Sigmoid colon (tissue), 7 donors: Measurements from ENCODE around the gene SMIM35. TPM values are rescaled to one million over a fixed set of nuclear protein-coding genes. Genes with fewer than 3 reads are reported as not detected.

Source experiments
- DNase-seq: peaks from one replicate; pipeline ENCODE4 v3.0.0-alpha.2; 2019
- H3K27ac ChIP-seq, 4 donors: fragments of 200-600 bp; sonication (generic); one replicate each; pipeline ENCODE4 v1.5.1; 2016 to 2019; ENCODE audit warnings: mild to moderate bottlenecking in 1 of 4
- H3K27me3 ChIP-seq, 3 donors: fragments of 200-600 bp; sonication (generic); one replicate each; pipeline ENCODE4 v1.5.1; 2019; ENCODE audit warnings: mild to moderate bottlenecking in 1 of 3
- H3K36me3 ChIP-seq, 4 donors: fragments of 200-600 bp; sonication (generic); one replicate each; pipeline ENCODE4 v1.5.1; 2016 to 2019
- H3K4me1 ChIP-seq, 4 donors: fragments of 200-600 bp; sonication (generic); one replicate each; pipeline ENCODE4 v1.5.1; 2017 to 2019
- H3K4me3 ChIP-seq, 4 donors: fragments of 200-600 bp; sonication (generic); one replicate each; pipeline ENCODE4 v1.5.1; 2017 to 2019; ENCODE audit warnings: mild to moderate bottlenecking in 2 of 4, moderate library complexity in 1 of 4
- H3K9me3 ChIP-seq, 4 donors: fragments of 200-600 bp in 3 of 4; sonication (generic) in 3 of 4; one replicate each; pipeline versions ENCODE4 v1.5.1 to v1.6.1; 2013 to 2019
- EP300 ChIP-seq, 4 donors: sonication (generic); formaldehyde crosslinking; IDR thresholded peaks; one replicate each; pipeline ENCODE4 v1.6.1; 2017; ENCODE audit warnings: antibody characterized with exemption in 4 of 4
- POLR2A ChIP-seq, 2 donors: fragments of 450-650 bp; IDR thresholded peaks; one replicate each; pipeline ENCODE4 v1.6.1; 2016; ENCODE audit warnings: antibody characterized with exemption in 2 of 2, mild to moderate bottlenecking in 2 of 2, moderate library complexity in 2 of 2
- POLR2AphosphoS5 ChIP-seq, 4 donors: sonication (generic); formaldehyde crosslinking; IDR thresholded peaks; one replicate each; pipeline ENCODE4 v1.6.1; 2017; ENCODE audit warnings: antibody characterized with exemption in 4 of 4
- WGBS, 2 donors: extraction: QIAGEN DNeasy Blood & Tissue Kit; methylation state at CpG; one replicate each; pipeline ENCODE4 v1.1.7; 2013; 5-methylcytosine and 5-hydroxymethylcytosine counted together
- intact Hi-C: fragments of 100-400 bp; cut with DNase I; formaldehyde crosslinking; loops from one replicate; pipeline ENCODE4 v1.15.1; 2023
- polyA plus RNA-seq, 3 donors: library from polyadenylated mRNA; stranded (reverse); fragments of 200-250 nt; gene quantifications; one replicate each; pipeline ENCODE4 v1.2.3, GENCODE V29; 2013
- total RNA-seq, 4 donors: library from RNA; depleted of rRNA; stranded (reverse); fragments of >200 nt; gene quantifications; one replicate each; pipeline ENCODE4 v1.1.0, GENCODE V29; 2016
- TF ChIP-seq, protein P1 (sequence below), 4 experiments: fragments of 450-650 bp in 3 of 4; fragments of 200-600 bp in 1 of 4; IDR thresholded peaks; one replicate each; pipeline ENCODE4 v1.5.1; 2016 to 2019; ENCODE audit warnings: antibody characterized with exemption in 4 of 4, mild to moderate bottlenecking in 3 of 4, moderate library complexity in 2 of 4
- donor health status: healthy with polysubstance abuse.
- donor health status: Bipolar disorder and iron deficiency.
- donor health status: healthy.

SMIM35 gene
- total and polyA plus RNA-seq, 7 donors, result 0.28 TPM; not detected in 6

- WGBS, 2 donors, result 75 to 89% methylated on average over 2 of the region's 2 CpGs
- Histone ChIP-seq H3K9me3 (no peaks in the 10 kb centered on the region), H3K36me3 (no peaks in the 10 kb centered on the region), H3K4me1 (no peaks in the 10 kb centered on the region), H3K27me3 (no peaks in the 10 kb centered on the region), H3K27ac (no peak overlapping the region), H3K4me3 (no peak overlapping the region)
- TF ChIP-seq POLR2AphosphoS5 (IDR thresholded peaks at IDR 0.05) (peak in 3 of 4 donors; percentile 5 to 15 (median 9)), POLR2A (IDR thresholded peaks at IDR 0.05) (no peak), EP300 (IDR thresholded peaks at IDR 0.05) (no peak)
- intact Hi-C loops, result no loop called here
- no peak for DNase-seq
Measured at GRCh38 chr11:118109231-118109630, 22.5 kb upstream of the SMIM35 start.

GRCh38 chr11:118108513-118108912 lies 21.8 kb upstream of the SMIM35 start:
- DNase-seq, result no peak
- H3K36me3 ChIP-seq, result no peaks in the 10 kb centered on the region
- no peak overlapping the region for H3K4me3 ChIP-seq
- no peaks in the 10 kb centered on the region for H3K4me1 ChIP-seq
- no peak overlapping the region for H3K27ac ChIP-seq
- 88 to 92% methylated on average over 5 of the region's 5 CpGs for WGBS, 2 donors
- no peaks in the 10 kb centered on the region for H3K27me3 ChIP-seq
- no peak for TF ChIP-seq EP300 (IDR thresholded peaks at IDR 0.05)
- no peaks in the 10 kb centered on the region for H3K9me3 ChIP-seq
- intact Hi-C loops, result no loop called here

- intact Hi-C loops, result no loop called here
- Histone ChIP-seq H3K27ac (no peak overlapping the region), H3K9me3 (no peaks in the 10 kb centered on the region), H3K36me3 (no peaks in the 10 kb centered on the region), H3K4me1 (no peaks in the 10 kb centered on the region), H3K27me3 (no peaks in the 10 kb centered on the region), H3K4me3 (no peak overlapping the region)
- no peak for DNase-seq
- WGBS, 2 donors, result 89 to 92% methylated on average over 2 of the region's 2 CpGs
- TF ChIP-seq POLR2A (IDR thresholded peaks at IDR 0.05) (no peak), POLR2AphosphoS5 (IDR thresholded peaks at IDR 0.05) (no peak), EP300 (IDR thresholded peaks at IDR 0.05) (no peak)
- TF ChIP-seq, protein P1, sequence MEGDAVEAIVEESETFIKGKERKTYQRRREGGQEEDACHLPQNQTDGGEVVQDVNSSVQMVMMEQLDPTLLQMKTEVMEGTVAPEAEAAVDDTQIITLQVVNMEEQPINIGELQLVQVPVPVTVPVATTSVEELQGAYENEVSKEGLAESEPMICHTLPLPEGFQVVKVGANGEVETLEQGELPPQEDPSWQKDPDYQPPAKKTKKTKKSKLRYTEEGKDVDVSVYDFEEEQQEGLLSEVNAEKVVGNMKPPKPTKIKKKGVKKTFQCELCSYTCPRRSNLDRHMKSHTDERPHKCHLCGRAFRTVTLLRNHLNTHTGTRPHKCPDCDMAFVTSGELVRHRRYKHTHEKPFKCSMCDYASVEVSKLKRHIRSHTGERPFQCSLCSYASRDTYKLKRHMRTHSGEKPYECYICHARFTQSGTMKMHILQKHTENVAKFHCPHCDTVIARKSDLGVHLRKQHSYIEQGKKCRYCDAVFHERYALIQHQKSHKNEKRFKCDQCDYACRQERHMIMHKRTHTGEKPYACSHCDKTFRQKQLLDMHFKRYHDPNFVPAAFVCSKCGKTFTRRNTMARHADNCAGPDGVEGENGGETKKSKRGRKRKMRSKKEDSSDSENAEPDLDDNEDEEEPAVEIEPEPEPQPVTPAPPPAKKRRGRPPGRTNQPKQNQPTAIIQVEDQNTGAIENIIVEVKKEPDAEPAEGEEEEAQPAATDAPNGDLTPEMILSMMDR (IDR thresholded peaks at IDR 0.05), result no peak
Measured at GRCh38 chr11:118106789-118107335, 20.1 kb upstream of the SMIM35 start.

- no peaks in the 10 kb centered on the region for H3K4me1 ChIP-seq
- 77 to 84% methylated on average over 4 of the region's 4 CpGs for WGBS, 2 donors
- H3K9me3 ChIP-seq, result no peaks in the 10 kb centered on the region
- no peaks in the 10 kb centered on the region for H3K36me3 ChIP-seq
- H3K27me3 ChIP-seq, result no peaks in the 10 kb centered on the region
- H3K27ac ChIP-seq, result no peak overlapping the region
- no peak overlapping the region for H3K4me3 ChIP-seq
- TF ChIP-seq POLR2A (IDR thresholded peaks at IDR 0.05) (no peak), POLR2AphosphoS5 (IDR thresholded peaks at IDR 0.05) (no peak), EP300 (IDR thresholded peaks at IDR 0.05) (no peak)
- TF ChIP-seq, protein P1 (IDR thresholded peaks at IDR 0.05), result no peak
- no peak for DNase-seq
- intact Hi-C loops, result no loop called here
Measured at GRCh38 chr11:118105657-118106305, 19.0 kb upstream of the SMIM35 start.

DNA sequence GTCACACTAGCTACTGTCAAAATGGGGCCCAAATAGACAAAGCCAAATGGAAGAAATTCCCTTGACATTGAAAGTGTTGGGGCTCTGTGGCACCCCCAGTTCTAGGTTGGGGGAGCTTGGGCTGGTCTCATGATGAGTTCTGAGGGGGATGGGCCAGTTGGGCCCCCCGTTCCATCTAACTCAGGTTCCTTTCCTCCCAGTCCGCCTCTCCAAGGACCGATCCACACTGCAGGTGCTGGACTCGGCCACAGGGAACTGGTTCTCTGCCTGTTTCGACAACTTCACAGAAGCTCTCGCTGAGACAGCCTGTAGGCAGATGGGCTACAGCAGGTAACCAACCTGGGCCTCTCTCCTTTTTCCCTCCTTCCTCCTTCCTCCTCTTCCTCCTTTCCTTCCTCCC lies 17.7 kb upstream of the SMIM35 start:
- 95 to 97% methylated on average over 6 of the region's 6 CpGs for WGBS, 2 donors
- H3K4me1 ChIP-seq, result no peaks in the 10 kb centered on the region
- TF ChIP-seq, protein P1 (IDR thresholded peaks at IDR 0.05), result no peak
- TF ChIP-seq POLR2A (IDR thresholded peaks at IDR 0.05) (no peak), POLR2AphosphoS5 (IDR thresholded peaks at IDR 0.05) (no peak), EP300 (IDR thresholded peaks at IDR 0.05) (no peak)
- intact Hi-C loops, result no loop called here
- no peaks in the 10 kb centered on the region for H3K27me3 ChIP-seq
- no peak overlapping the region for H3K4me3 ChIP-seq
- H3K36me3 ChIP-seq, result no peaks in the 10 kb centered on the region
- no peak for DNase-seq
- no peak overlapping the region for H3K27ac ChIP-seq
- H3K9me3 ChIP-seq, result no peaks in the 10 kb centered on the region
